ENCODE results near the gene FUS.
"Not testable (repeated sequence)": the region's sequence is repeated elsewhere in the genome, so short reads cannot be mapped to it uniquely, and the experiment has no call there.

The FUS gene

GRCh38 chr16:31144418-31144817, 35.5 kb upstream of the FUS start:
- not testable (repeated sequence) for DNase-seq

GRCh38 chr16:31145398-31145990, 34.4 kb upstream of the FUS start:
- DNase-seq, result no peak

GRCh38 chr16:31147574-31147973, 32.4 kb upstream of the FUS start:
- no peak for DNase-seq

GRCh38 chr16:31148281-31148728, 31.6 kb upstream of the FUS start:
- DNase-seq, result no peak

- DNase-seq, result no peak
Observed at GRCh38 chr16:31148896-31149295, 31.0 kb upstream of the FUS start.

GRCh38 chr16:31149332-31149731, 30.6 kb upstream of the FUS start:
- no peak for DNase-seq

- DNase-seq, result no peak
Observed at GRCh38 chr16:31149894-31150890, 29.7 kb upstream of the FUS start, which contains the start of gene PRSS36. Gene PRSS36, minus strand, starts transcription at chr16:31150066. Its CDS starts 31 bp downstream, at chr16:31150035.

- not testable (repeated sequence) for DNase-seq
Observed at GRCh38 chr16:31150976-31151375, 29.0 kb upstream of the FUS start.

- DNase-seq, result no peak
Observed at GRCh38 chr16:31157136-31157535, 22.8 kb upstream of the FUS start.

- DNase-seq, result no peak
Observed at GRCh38 chr16:31167315-31167714, 12.6 kb upstream of the FUS start.

GRCh38 chr16:31168848-31169247, 11.1 kb upstream of the FUS start:
- no peak for DNase-seq

GRCh38 chr16:31170048-31170447, 9.9 kb upstream of the FUS start:
- DNase-seq, result not testable (repeated sequence)

- DNase-seq, result peak; percentile 27
Observed at GRCh38 chr16:31177136-31177535, 2.8 kb upstream of the FUS start.

GRCh38 chr16:31179219-31179746, 656 bp upstream of the FUS start:
- DNase-seq, result no peak

GRCh38 chr16:31181102-31181830, 1.3 kb downstream of the FUS start:
- peak; percentile 44 for DNase-seq

GRCh38 chr16:31182391-31182790, 2.5 kb downstream of the FUS start:
- no peak for DNase-seq

- no peak for DNase-seq
Observed at GRCh38 chr16:31183432-31184428, 3.8 kb downstream of the FUS start.

GRCh38 chr16:31184888-31185287, 4.9 kb downstream of the FUS start:
- DNase-seq, result no peak

GRCh38 chr16:31185339-31185738, 5.4 kb downstream of the FUS start:
- no peak for DNase-seq

- no peak for DNase-seq
Observed at GRCh38 chr16:31186176-31186575, 6.2 kb downstream of the FUS start.

- DNase-seq, result no peak
Observed at GRCh38 chr16:31186930-31187807, 7.2 kb downstream of the FUS start.

All from right hindlimb (tissue), 1 donor.